AG09309 (cell line): Measurements from ENCODE around the gene SDK1.

Experiments used
- DNase-seq: peaks from one replicate; pipeline ENCODE4 v3.0.0-alpha.2; 2010; ENCODE audit warnings: low read depth
- H3K4me3 ChIP-seq: 2 replicates; pipeline ENCODE4 v1.5.1; 2011; ENCODE audit warnings: mild to moderate bottlenecking, low read depth, low read length, moderate library complexity; ENCODE audit not compliant: control insufficient read depth
- CTCF ChIP-seq: IDR thresholded peaks from 2 replicates; pipeline ENCODE4 v1.5.1; 2011; ENCODE audit warnings: mild to moderate bottlenecking, low read depth, low read length, inconsistent platforms; ENCODE audit not compliant: insufficient read depth, control insufficient read depth; ENCODE audit errors: missing control alignments

The SDK1 gene

GRCh38 chr7:3780525-3780924 lies 479.5 kb downstream of the SDK1 start:
- DNase-seq, result no peak
- no peak overlapping the region for H3K4me3 ChIP-seq
- TF ChIP-seq CTCF, result no peak

- DNase-seq, result no peak
- no peak for TF ChIP-seq CTCF
- no peak overlapping the region for H3K4me3 ChIP-seq
Measured at GRCh38 chr7:3781607-3782006, 480.6 kb downstream of the SDK1 start.

- no peak for DNase-seq
- no peak for TF ChIP-seq CTCF
- H3K4me3 ChIP-seq, result no peak overlapping the region
Measured at GRCh38 chr7:3787717-3788264, 486.7 kb downstream of the SDK1 start.

- no peak for DNase-seq
- TF ChIP-seq CTCF, result no peak
- no peak overlapping the region for H3K4me3 ChIP-seq
Measured at GRCh38 chr7:3790803-3791202, 489.8 kb downstream of the SDK1 start.

- DNase-seq, result no peak
- no peak for TF ChIP-seq CTCF
- no peak overlapping the region for H3K4me3 ChIP-seq
Measured at GRCh38 chr7:3791327-3791726, 490.3 kb downstream of the SDK1 start.

GRCh38 chr7:3795141-3795540 lies 494.1 kb downstream of the SDK1 start:
- no peak for TF ChIP-seq CTCF
- H3K4me3 ChIP-seq, result no peak overlapping the region
- DNase-seq, result no peak

GRCh38 chr7:3795781-3796180 lies 494.7 kb downstream of the SDK1 start:
- no peak for DNase-seq
- TF ChIP-seq CTCF, result no peak
- no peak overlapping the region for H3K4me3 ChIP-seq
